T-helper 1 cell treated with Interleukin-12 subunit alpha and Interleukin-12 subunit beta and Interleukin-4 antibody, amounts not matched to agents 30 μg/mL and 1 μg/mL, for 36 hours (primary cell): ENCODE measurements around the gene MEIS2.

Experiments used
- H3K27ac Mint-ChIP-seq: one replicate; pipeline ENCODE4 v1.8.0; 2021; ENCODE audit warnings: mild to moderate bottlenecking, mixed read lengths
- H3K27me3 Mint-ChIP-seq: one replicate; pipeline ENCODE4 v1.8.0; 2021; ENCODE audit warnings: low read depth, mixed read lengths
- H3K36me3 Mint-ChIP-seq: one replicate; pipeline ENCODE4 v1.8.0; 2021; ENCODE audit warnings: low read depth, mixed read lengths
- H3K4me1 Mint-ChIP-seq: one replicate; pipeline ENCODE4 v1.8.0; 2021; ENCODE audit warnings: low read depth, mixed read lengths
- H3K4me3 Mint-ChIP-seq: one replicate; pipeline ENCODE4 v1.8.0; 2021; ENCODE audit warnings: mild to moderate bottlenecking, moderate library complexity, mixed read lengths
- H3K9me3 Mint-ChIP-seq: one replicate; pipeline ENCODE4 v1.8.0; 2021; ENCODE audit warnings: mixed read lengths

MEIS2 gene

DNA sequence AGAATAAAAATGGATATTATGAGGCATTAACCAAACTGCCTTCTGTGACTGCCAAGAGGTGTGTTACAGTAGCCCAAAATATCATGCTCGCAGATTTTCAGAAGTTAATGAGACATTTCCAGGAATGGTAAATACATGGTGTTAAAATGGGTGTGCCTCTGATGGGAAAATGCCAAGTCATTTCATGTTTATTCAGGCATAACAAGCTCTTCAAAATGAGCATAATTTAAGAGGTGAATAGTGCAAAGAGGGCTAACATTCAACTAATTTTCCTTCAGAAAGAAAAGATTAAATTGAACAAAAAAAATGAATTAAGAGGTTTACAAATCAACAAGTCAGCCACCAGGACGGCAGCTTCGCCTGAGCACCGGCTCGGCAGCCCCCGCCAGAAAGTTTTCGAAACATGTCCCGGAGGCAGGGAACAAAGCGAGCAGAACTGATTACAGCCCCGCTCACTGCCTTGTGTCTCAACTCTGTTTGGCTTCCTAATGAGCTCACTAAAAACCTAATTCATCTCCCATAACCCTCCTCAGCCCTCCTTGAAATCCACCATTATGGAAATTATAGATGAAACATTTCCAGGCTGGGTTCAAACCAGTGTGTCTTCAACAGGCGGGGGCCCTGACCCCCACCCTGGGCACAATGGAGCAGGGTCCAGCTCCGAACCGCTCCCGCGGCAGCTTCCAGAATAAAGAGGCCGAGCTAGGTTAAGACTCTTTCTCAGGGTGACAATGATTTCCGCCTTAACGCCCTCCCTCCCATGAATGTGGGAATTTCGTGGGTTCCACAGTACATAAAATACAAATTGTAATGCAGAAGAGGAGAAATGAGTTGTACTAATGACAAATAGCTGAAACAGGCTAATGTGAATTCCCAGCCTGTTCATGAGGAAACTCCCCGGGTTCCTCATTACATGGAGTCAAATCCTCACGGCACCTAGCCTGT is 43.9 kb downstream of the MEIS2 start:
- H3K4me1 Mint-ChIP-seq, result no peaks in the 10 kb centered on the region
- H3K27ac Mint-ChIP-seq, result no peak overlapping the region
- no peak overlapping the region for H3K4me3 Mint-ChIP-seq
- H3K27me3 Mint-ChIP-seq, result no peaks in the 10 kb centered on the region
- no peaks in the 10 kb centered on the region for H3K36me3 Mint-ChIP-seq
- no peaks in the 10 kb centered on the region for H3K9me3 Mint-ChIP-seq

DNA sequence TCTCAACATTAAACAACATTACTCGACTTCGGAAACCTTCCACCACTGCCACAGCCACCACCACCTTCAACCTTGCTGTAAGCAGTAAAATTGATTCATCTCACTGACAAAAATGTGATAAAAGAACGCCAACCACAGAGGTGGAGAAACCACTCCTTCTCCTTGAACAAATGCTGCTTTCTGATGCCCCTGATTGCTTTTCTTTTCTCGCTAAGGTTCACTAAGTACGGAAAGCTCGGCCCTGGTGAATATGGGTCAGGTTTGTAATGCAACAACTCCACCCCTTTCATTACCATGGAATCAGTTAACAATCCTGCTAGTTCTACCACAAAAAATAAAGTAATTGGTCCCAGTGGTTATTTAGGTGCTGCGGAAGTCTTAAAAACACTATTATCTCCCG is 44.9 kb downstream of the MEIS2 start:
- no peak overlapping the region for H3K27ac Mint-ChIP-seq
- no peaks in the 10 kb centered on the region for H3K36me3 Mint-ChIP-seq
- H3K4me3 Mint-ChIP-seq, result no peak overlapping the region
- no peaks in the 10 kb centered on the region for H3K27me3 Mint-ChIP-seq
- no peaks in the 10 kb centered on the region for H3K4me1 Mint-ChIP-seq
- H3K9me3 Mint-ChIP-seq, result no peaks in the 10 kb centered on the region

DNA sequence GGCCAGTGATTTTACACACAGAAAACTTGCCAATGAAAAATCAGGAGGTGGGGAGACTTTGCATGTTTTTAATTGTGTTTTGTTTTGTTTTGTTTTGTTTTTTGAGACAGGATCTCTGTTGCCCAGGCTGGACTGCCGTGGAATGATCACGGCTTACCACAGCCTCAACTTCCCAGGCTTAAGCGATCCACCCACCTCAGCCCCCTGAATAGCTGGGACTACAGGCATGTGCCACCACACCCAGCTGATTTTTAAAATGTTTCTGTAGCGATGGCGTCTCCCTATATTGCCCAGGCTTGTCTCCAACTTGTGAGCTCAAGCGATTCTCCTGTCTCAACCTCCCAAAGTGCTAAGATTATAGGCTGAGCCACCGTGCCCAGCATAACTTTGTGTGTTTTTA is 46.0 kb downstream of the MEIS2 start:
- Mint-ChIP-seq H3K4me3 (no peak overlapping the region), H3K27me3 (no peaks in the 10 kb centered on the region), H3K27ac (no peak overlapping the region), H3K9me3 (no peaks in the 10 kb centered on the region), H3K4me1 (no peaks in the 10 kb centered on the region), H3K36me3 (no peaks in the 10 kb centered on the region)

DNA sequence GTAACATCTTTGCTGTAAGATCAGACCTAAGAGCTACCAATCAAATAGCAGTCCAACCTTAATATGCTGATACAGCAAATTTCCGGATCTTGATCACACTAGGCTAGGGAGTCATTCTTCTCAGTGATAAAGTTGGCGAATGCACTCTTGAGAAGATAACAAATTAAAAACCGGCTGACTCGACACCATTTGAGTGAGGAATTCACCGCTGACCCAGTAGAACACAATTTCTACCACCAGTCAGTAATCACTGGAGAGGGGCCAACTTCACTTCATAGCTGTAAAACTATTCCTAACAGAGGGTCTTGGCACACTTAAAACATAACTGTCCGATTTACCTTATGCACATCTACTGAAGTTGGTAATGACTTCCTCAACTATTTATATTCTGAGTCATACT is 47.2 kb downstream of the MEIS2 start:
- Mint-ChIP-seq H3K36me3 (no peaks in the 10 kb centered on the region), H3K4me1 (no peaks in the 10 kb centered on the region), H3K27ac (no peak overlapping the region), H3K4me3 (no peak overlapping the region), H3K27me3 (no peaks in the 10 kb centered on the region), H3K9me3 (no peaks in the 10 kb centered on the region)

DNA sequence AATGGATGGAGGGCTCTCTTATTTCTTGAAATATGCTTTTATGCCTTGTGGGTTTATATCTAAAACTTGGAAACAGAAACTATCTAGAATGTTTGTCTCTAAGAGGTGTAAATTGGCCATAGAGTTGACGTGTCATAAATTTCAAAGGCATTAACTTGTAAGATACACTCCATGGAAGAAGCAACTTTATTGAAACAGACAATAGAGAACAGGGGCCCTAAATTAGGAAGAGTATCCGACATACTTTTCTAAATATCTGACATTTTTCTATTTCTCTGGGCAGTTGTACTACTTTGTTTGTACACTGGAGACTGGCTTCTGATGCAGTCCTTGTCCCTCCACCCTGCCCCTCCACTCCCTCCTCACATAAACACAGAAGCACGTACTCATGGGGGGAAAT is 50.0 kb downstream of the MEIS2 start:
- Mint-ChIP-seq H3K27ac (no peak overlapping the region), H3K36me3 (no peaks in the 10 kb centered on the region), H3K4me3 (no peak overlapping the region), H3K4me1 (no peaks in the 10 kb centered on the region), H3K9me3 (no peaks in the 10 kb centered on the region), H3K27me3 (no peaks in the 10 kb centered on the region)

DNA sequence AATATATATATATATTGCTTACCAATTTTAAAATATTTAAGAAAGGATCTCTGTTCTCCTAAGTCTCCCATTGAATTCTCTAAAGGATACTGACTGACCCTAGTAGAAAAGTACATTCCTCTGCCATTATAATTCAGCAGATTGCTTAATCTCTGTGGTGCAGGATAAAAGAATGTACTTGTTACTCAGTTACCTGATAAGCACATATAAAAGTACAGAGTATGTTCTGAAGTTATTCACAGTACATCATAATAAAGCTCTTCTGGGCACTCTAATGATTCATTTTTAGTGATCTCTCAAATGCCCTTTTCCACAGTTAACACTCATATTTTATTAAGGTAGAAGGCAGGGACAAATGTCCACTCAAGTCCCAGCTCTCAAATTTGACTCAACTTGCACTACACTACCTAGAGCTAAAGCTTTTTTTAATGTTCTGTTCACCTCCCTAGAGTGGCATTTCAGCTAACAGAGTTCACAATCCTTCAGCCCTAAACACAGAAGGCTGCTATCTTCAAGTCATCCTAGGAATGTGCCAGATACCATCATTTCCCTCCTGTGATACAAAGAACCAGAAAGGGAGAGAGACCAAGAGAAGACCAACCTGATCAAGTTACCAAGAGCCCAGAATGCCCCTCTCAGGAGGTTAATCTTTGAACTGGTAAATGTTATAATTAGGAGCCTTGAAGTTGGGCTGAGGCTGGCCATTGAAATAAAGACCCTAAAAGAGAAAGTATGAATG is 53.3 kb downstream of the MEIS2 start:
- Mint-ChIP-seq H3K4me1 (no peaks in the 10 kb centered on the region), H3K9me3 (no peaks in the 10 kb centered on the region), H3K36me3 (no peaks in the 10 kb centered on the region), H3K27me3 (no peaks in the 10 kb centered on the region), H3K4me3 (no peak overlapping the region), H3K27ac (no peak overlapping the region)

DNA sequence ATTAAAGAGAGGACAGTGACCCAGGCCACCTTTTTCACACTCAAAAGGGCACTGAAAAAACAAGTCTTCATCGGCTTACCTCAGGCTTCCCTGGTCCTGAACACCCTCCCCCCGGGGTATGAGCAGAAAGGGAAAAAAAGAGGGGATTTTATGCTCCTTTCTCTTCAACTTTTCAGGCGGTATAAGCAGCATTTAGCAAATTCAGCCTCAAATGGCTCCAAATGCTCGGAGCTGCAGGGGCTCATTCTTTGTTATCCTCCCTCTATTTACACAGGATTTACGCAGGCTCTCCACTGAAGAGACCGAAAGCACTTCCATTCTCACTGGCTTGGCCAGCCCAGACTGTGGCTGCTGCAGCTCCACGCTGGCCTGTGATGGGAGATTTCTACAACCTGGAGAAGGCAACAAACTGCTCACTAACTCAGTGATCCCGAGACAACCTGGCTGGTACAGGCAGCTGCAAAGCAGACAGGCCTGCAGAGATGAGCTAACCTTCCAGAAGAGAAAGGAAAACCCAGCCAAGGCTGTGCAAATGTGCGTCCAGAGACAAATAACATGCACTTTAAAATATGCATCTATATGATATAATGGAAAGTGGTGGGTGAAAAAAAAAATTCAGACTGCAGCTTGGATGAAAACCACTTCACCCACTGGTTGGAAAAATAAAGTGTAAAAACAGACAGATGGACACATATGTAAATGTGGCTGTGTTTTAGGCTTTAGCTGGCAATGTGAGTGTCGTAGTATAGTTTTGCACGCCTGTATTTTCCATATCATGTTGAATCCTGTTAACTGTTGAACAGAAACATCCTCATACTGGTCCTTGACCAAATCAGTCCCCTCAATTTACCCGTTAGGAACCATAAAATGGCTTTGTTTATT is 54.2 kb downstream of the MEIS2 start:
- H3K9me3 Mint-ChIP-seq, result no peaks in the 10 kb centered on the region
- no peaks in the 10 kb centered on the region for H3K36me3 Mint-ChIP-seq
- no peak overlapping the region for H3K27ac Mint-ChIP-seq
- no peaks in the 10 kb centered on the region for H3K27me3 Mint-ChIP-seq
- H3K4me3 Mint-ChIP-seq, result no peak overlapping the region
- H3K4me1 Mint-ChIP-seq, result no peaks in the 10 kb centered on the region

DNA sequence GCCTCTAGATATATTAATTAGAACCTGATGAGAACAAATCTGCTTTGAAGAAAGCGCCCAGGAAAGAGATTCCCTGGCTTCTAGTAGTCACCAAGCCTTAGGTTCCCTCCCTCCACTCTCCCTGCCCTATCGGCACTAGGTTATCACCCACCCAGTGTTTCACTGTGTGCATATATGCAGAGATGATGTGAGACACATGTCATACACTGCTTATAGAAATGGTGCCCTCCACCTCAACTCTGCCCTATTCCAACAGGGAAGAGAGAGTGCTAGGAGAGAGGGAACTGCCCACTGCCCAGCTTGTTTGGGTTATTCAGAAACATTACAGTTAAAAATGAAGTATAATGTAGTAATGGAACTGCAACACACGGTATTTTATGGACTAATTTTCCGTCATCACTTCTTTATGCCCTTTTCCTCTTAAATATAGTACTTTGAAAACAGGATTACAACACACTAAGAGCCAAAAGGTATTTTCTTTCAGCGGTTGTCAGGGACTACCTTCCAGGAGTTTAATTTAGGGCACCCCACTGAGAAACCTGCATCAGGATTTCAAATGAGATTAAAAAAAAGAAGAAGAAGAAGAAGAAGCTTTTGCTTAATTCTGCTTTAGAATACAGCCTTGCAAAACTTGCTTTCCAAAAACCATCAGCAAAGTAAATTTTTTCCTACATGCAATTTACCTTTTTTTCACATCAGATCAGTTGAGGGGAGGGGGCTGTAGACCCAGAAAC is 55.3 kb downstream of the MEIS2 start:
- H3K9me3 Mint-ChIP-seq, result no peaks in the 10 kb centered on the region
- H3K4me3 Mint-ChIP-seq, result no peak overlapping the region
- H3K27ac Mint-ChIP-seq, result no peak overlapping the region
- H3K27me3 Mint-ChIP-seq, result no peaks in the 10 kb centered on the region
- H3K36me3 Mint-ChIP-seq, result no peaks in the 10 kb centered on the region
- H3K4me1 Mint-ChIP-seq, result no peaks in the 10 kb centered on the region

DNA sequence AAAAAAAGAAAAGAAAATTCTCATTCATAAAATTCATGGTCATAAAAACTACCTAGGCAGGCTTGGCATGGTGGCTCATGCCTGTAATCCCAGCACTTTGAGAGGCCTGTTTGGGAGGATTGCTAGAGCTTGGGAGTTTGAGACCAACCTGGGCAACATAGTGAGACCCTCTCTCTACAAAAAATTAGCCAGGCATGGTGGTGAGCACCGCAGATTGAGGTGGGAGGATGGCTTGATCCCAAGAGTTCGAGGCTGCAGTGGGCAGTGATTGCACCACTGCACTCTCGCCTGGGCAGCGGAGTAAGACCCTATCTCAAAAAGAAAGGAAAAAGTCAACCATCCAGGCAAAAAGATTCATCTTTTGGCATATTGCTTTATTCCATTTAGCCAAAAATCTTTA is 58.5 kb downstream of the MEIS2 start:
- H3K36me3 Mint-ChIP-seq, result no peaks in the 10 kb centered on the region
- H3K27me3 Mint-ChIP-seq, result no peaks in the 10 kb centered on the region
- no peak overlapping the region for H3K4me3 Mint-ChIP-seq
- no peak overlapping the region for H3K27ac Mint-ChIP-seq
- no peaks in the 10 kb centered on the region for H3K9me3 Mint-ChIP-seq
- no peaks in the 10 kb centered on the region for H3K4me1 Mint-ChIP-seq

DNA sequence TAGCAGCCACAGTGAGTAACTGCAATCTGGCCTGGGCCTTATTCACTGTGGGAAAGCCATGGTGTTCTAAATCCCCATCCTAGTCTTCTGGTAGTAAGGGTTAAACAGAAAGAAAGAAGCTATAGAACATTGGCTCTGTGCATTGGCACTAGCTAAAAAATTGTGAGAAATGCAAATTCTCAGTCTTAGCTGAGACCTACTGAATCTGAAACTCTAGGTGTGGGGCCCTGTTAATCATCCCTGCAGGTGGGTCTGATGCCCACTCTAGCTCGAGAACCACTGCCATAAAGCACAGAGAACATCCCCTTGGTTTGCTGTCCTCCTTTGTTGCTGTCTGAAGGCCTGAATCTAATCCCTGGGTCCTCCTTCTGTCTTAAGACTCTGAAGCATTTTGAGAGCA is 59.3 kb downstream of the MEIS2 start:
- H3K4me1 Mint-ChIP-seq, result no peaks in the 10 kb centered on the region
- no peaks in the 10 kb centered on the region for H3K27me3 Mint-ChIP-seq
- H3K9me3 Mint-ChIP-seq, result no peaks in the 10 kb centered on the region
- no peak overlapping the region for H3K4me3 Mint-ChIP-seq
- no peak overlapping the region for H3K27ac Mint-ChIP-seq
- H3K36me3 Mint-ChIP-seq, result no peaks in the 10 kb centered on the region

DNA sequence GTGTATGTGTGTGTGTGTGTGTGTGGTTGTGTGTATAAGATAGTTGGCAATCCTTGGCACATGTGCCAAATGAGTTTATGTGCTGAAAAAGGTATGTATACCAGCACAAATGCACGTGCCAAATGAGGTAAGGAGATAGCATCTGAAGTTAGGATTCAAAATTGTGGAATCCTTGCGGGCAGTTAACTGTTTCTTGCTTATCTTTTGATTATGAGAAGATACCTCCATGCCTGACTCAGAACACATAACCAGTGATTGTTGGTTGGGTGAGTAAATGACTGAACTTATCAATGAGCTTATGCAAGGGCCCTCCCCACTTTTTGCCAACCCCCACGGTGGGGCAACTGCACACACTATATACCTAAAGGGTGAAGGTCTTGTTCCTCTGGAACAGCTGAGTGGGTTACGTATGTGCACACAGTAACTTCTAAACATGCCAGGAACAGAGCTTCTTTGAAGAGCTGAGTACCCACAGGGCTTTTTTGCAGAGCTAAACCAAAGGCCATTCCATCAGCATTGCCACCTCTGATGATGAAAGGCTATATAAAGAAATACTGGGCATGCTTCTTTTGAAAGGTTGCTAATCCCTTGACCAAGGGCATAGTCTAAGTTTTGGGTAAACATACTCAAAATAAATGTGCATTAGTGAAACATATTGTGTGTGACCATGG is 60.1 kb downstream of the MEIS2 start:
- Mint-ChIP-seq H3K4me1 (no peaks in the 10 kb centered on the region), H3K9me3 (no peaks in the 10 kb centered on the region), H3K4me3 (no peak overlapping the region), H3K27ac (no peak overlapping the region), H3K36me3 (no peaks in the 10 kb centered on the region), H3K27me3 (no peaks in the 10 kb centered on the region)

DNA sequence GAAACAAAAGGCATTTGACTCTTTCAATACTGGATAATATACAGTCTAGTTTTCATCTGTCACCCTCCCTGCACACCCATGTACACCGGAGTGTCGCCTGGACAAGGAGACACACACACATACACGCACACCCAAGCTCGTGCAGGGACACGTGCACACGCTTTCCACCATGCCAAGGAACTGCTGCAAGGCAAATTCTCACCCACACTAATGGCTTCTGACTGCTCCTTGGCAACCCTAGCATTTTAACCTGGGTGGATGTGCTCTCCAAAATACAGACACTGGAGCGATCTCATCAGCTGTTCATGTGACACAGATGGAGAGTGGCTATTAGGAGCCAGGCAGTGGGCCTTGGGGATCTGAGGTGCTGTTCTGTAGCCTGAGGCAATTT is 61.6 kb downstream of the MEIS2 start:
- Mint-ChIP-seq H3K27ac (no peak overlapping the region), H3K27me3 (no peaks in the 10 kb centered on the region), H3K9me3 (no peaks in the 10 kb centered on the region), H3K36me3 (no peaks in the 10 kb centered on the region), H3K4me3 (no peak overlapping the region), H3K4me1 (no peaks in the 10 kb centered on the region)

DNA sequence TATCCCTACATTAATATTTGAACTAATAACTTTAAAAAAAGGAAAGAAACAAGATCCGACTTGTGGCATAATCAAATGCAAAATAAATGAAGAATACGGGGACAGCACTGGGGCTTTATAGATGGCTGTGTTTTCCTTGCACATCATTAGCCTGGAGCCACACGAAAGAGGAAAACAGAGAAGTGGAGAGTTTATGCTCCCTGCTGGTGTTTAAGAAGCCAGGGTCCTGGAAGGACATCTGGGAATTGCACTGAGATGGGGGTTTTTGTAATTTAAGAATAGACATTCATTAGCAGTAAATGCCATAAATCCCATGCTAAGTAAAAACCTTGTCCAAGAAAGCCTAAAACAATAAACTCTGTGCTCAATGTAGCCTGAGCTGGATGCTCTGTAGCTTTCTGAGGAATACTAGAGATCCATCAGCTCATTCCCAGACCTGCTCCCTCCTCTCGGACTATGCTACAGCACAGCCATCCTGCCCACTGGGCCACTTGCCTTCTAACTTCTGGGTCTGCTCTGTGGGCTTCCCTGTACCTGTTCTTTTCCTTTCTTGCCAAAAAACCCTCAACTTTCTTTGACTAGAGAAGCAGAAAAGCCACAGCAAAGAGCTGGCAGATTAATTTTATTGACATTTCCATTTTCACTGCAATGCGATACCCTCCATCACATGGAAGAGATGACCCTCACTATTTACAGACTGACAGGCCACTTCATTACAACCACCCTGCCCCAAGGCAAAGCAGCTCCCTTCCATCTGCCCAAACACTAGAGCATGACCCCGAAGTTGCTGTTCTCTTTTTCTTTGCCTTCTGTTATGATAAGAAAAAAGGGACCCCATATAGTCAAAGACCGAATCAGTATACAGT is 62.3 kb downstream of the MEIS2 start:
- no peaks in the 10 kb centered on the region for H3K36me3 Mint-ChIP-seq
- H3K27me3 Mint-ChIP-seq, result no peaks in the 10 kb centered on the region
- H3K4me1 Mint-ChIP-seq, result no peaks in the 10 kb centered on the region

More for the DNA sequence above, 62.3 kb downstream of the MEIS2 start:
- Mint-ChIP-seq H3K27ac (no peak overlapping the region), H3K9me3 (no peaks in the 10 kb centered on the region), H3K4me3 (no peak overlapping the region)
